SU-DHL-6 (cell line): ENCODE measurements around the gene VRK3.

Source experiments
- EZH2phosphoT487 ChIP-seq: fragments of 200-600 bp; sonication (generic), shearing (Covaris generic); conservative IDR thresholded peaks from 2 replicates; pipeline ENCODE4 v1.6.1; 2018; ENCODE audit warnings: mild to moderate bottlenecking, antibody characterized with exemption, low read length, moderate library complexity, mixed read lengths
- TF ChIP-seq, protein P1 (sequence below): fragments of 200-600 bp; sonication (generic); IDR thresholded peaks from one replicate; pipeline ENCODE4 v1.5.1; 2017; ENCODE audit warnings: antibody characterized with exemption, mild to moderate bottlenecking, low read length, moderate library complexity; ENCODE audit not compliant: insufficient read depth, poor library complexity, severe bottlenecking

DNA sequence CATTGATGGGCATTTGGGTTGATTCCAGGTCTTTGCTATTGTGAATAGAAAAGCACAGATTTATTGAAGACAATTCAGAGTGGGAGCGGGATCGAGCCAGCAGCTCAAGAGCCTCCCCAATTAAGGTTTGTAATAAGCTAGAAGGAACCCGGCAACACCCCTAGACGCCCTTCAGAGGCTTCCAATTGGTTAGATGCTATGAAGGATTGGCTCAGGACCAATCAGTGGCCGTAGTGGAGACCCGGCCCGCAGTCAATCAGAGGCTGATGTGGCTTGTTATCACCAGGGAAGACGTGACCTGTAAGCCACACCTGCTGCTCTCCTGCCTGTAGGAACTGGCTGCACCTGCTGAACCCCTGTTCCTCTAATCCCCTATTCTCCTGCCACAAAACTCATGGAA is 78.8 kb downstream of the VRK3 start:
- TF ChIP-seq, protein P1, sequence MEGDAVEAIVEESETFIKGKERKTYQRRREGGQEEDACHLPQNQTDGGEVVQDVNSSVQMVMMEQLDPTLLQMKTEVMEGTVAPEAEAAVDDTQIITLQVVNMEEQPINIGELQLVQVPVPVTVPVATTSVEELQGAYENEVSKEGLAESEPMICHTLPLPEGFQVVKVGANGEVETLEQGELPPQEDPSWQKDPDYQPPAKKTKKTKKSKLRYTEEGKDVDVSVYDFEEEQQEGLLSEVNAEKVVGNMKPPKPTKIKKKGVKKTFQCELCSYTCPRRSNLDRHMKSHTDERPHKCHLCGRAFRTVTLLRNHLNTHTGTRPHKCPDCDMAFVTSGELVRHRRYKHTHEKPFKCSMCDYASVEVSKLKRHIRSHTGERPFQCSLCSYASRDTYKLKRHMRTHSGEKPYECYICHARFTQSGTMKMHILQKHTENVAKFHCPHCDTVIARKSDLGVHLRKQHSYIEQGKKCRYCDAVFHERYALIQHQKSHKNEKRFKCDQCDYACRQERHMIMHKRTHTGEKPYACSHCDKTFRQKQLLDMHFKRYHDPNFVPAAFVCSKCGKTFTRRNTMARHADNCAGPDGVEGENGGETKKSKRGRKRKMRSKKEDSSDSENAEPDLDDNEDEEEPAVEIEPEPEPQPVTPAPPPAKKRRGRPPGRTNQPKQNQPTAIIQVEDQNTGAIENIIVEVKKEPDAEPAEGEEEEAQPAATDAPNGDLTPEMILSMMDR, result no peak
- no peak for TF ChIP-seq EZH2phosphoT487
